Subcutaneous abdominal adipose tissue (tissue), 5 donors: ENCODE results near the gene NFX1.
"Not testable (repeated sequence)": the region's sequence is repeated elsewhere in the genome, so short reads cannot be mapped to it uniquely, and the experiment has no call there.

Experiments used
- H3K27ac ChIP-seq: one replicate; pipeline ENCODE4 v1.7.0; 2013; ENCODE audit warnings: low read depth, mild to moderate bottlenecking, inconsistent platforms, low read length, moderate library complexity
- H3K27me3 ChIP-seq, 5 donors: one replicate each; pipeline ENCODE4 v1.7.0; 2013; ENCODE audit warnings: low read length in 5 of 5, inconsistent platforms in 1 of 5; ENCODE audit not compliant: control insufficient read depth in 5 of 5, insufficient read depth in 4 of 5
- H3K36me3 ChIP-seq, 5 donors: one replicate each; pipeline ENCODE4 v1.7.0; 2013; ENCODE audit warnings: low read length in 5 of 5; ENCODE audit not compliant: control insufficient read depth in 5 of 5, insufficient read depth in 5 of 5
- H3K4me1 ChIP-seq, 5 donors: one replicate each; pipeline ENCODE4 v1.7.0; 2013; ENCODE audit warnings: low read length in 5 of 5, mild to moderate bottlenecking in 3 of 5, moderate library complexity in 1 of 5; ENCODE audit not compliant: control insufficient read depth in 5 of 5, insufficient read depth in 5 of 5
- H3K4me3 ChIP-seq, 5 donors: one replicate each; pipeline ENCODE4 v1.7.0; 2013; ENCODE audit warnings: low read length in 5 of 5, low read depth in 1 of 5
- H3K9ac ChIP-seq, 5 donors: one replicate each; pipeline ENCODE4 v1.7.0; 2013; ENCODE audit warnings: low read length in 5 of 5, mild to moderate bottlenecking in 4 of 5, moderate library complexity in 3 of 5
- H3K9me3 ChIP-seq, 5 donors: one replicate each; pipeline ENCODE4 v1.7.0; 2013; ENCODE audit warnings: low read length in 5 of 5; ENCODE audit not compliant: control insufficient read depth in 5 of 5
- donor health status: healthy.
- donor health status: healthy.
- donor health status: healthy.
- donor health status: healthy.
- donor health status: healthy.

NFX1 gene

GRCh38 chr9:33401809-33402208, 111.5 kb downstream of the NFX1 start:
- H3K27me3 ChIP-seq, H3K36me3 ChIP-seq, H3K9me3 ChIP-seq: not testable (repeated sequence)
- Histone ChIP-seq H3K4me1 (peaks cover 4 to 66% (median 63%) of the 10 kb centered on the region in 5 donors), H3K27ac (peak overlapping the region; percentile 93), H3K9ac (peak overlapping the region; percentile 66 to 91 (median 77)), H3K4me3 (peak overlapping the region; percentile 73 to 93 (median 78))

- Histone ChIP-seq H3K4me1 (peaks cover 4 to 63% (median 58%) of the 10 kb centered on the region in 5 donors), H3K27ac (peak within 1 kb of the TSS; percentile 93), H3K4me3 (peak within 1 kb of the TSS; percentile 73 to 93 (median 78)), H3K9ac (peak within 1 kb of the TSS; percentile 66 to 91 (median 77))
- not testable (repeated sequence) for H3K36me3 ChIP-seq, H3K9me3 ChIP-seq, H3K27me3 ChIP-seq
These were observed 112.1 kb downstream of the NFX1 start, which contains the start of gene AQP7 for GRCh38 chr9:33402371-33402770. TSS of gene AQP7 (minus strand) at chr9:33402568. CDS start at chr9:33401262, 1,306 bp downstream.

GRCh38 chr9:33403941-33404787, 113.8 kb downstream of the NFX1 start:
- Histone ChIP-seq H3K36me3 (no peaks in the 10 kb centered on the region), H3K27me3 (no peaks in the 10 kb centered on the region), H3K9me3 (no peaks in the 10 kb centered on the region), H3K4me3 (peak overlapping the region; percentile 21 to 62 (median 32)), H3K27ac (peak overlapping the region; percentile 93), H3K9ac (peak overlapping the region; percentile 16 to 75 (median 63)), H3K4me1 (peaks cover 4 to 48% (median 45%) of the 10 kb centered on the region in 5 donors)

GRCh38 chr9:33404788-33405362, 114.6 kb downstream of the NFX1 start:
- Histone ChIP-seq H3K4me1 (peaks cover 4 to 41% (median 39%) of the 10 kb centered on the region in 5 donors), H3K27me3 (no peaks in the 10 kb centered on the region), H3K4me3 (no peak overlapping the region), H3K27ac (peak overlapping the region; percentile 93), H3K9ac (peak overlapping the region in 3 of 5 donors; percentile 3 to 75 (median 57)), H3K9me3 (no peaks in the 10 kb centered on the region), H3K36me3 (no peaks in the 10 kb centered on the region)

GRCh38 chr9:33407061-33407460, 116.7 kb downstream of the NFX1 start:
- peaks cover 0 to 6% (median 4%) of the 10 kb centered on the region in 5 donors for H3K36me3 ChIP-seq

GRCh38 chr9:33408087-33408486, 117.8 kb downstream of the NFX1 start:
- Histone ChIP-seq H3K9me3 (no peaks in the 10 kb centered on the region), H3K4me3 (no peak overlapping the region), H3K36me3 (peaks cover 0 to 6% (median 4%) of the 10 kb centered on the region in 5 donors), H3K27me3 (no peaks in the 10 kb centered on the region), H3K27ac (no peak overlapping the region), H3K9ac (no peak overlapping the region), H3K4me1 (peaks cover 4 to 23% (median 20%) of the 10 kb centered on the region in 5 donors)

More at GRCh38 chr9:33407061-33407460, 116.7 kb downstream of the NFX1 start:
- no peaks in the 10 kb centered on the region for H3K9me3 ChIP-seq
- H3K4me3 ChIP-seq, result no peak overlapping the region
- H3K27ac ChIP-seq, result no peak overlapping the region
- H3K9ac ChIP-seq, result no peak overlapping the region
- H3K4me1 ChIP-seq, result peaks cover 4 to 28% (median 27%) of the 10 kb centered on the region in 5 donors
- no peaks in the 10 kb centered on the region for H3K27me3 ChIP-seq

GRCh38 chr9:33414268-33414667, 124.0 kb downstream of the NFX1 start:
- Histone ChIP-seq H3K4me3 (no peak overlapping the region), H3K4me1 (peaks cover 0 to 10% (median 10%) of the 10 kb centered on the region in 5 donors), H3K9me3 (no peaks in the 10 kb centered on the region), H3K9ac (no peak overlapping the region), H3K36me3 (peaks cover 0 to 6% (median 4%) of the 10 kb centered on the region in 5 donors), H3K27ac (no peak overlapping the region), H3K27me3 (peaks cover 0 to 6% (median 0%) of the 10 kb centered on the region in 5 donors)

GRCh38 chr9:33414889-33415500, 124.7 kb downstream of the NFX1 start:
- Histone ChIP-seq H3K36me3 (peaks cover 0 to 6% (median 4%) of the 10 kb centered on the region in 5 donors), H3K4me3 (no peak overlapping the region), H3K27ac (no peak overlapping the region), H3K9ac (no peak overlapping the region), H3K27me3 (peaks cover 0 to 6% (median 0%) of the 10 kb centered on the region in 5 donors), H3K9me3 (no peaks in the 10 kb centered on the region), H3K4me1 (peaks cover 0 to 10% (median 10%) of the 10 kb centered on the region in 5 donors)

GRCh38 chr9:33415501-33416038, 125.3 kb downstream of the NFX1 start:
- H3K4me3 ChIP-seq, result peak overlapping the region in 1 of 5 donors; percentile 17
- H3K9me3 ChIP-seq, result no peaks in the 10 kb centered on the region
- H3K4me1 ChIP-seq, result peaks cover 0 to 10% (median 10%) of the 10 kb centered on the region in 5 donors
- peaks cover 0 to 3% (median 1%) of the 10 kb centered on the region in 5 donors for H3K36me3 ChIP-seq
- peaks cover 0 to 6% (median 0%) of the 10 kb centered on the region in 5 donors for H3K27me3 ChIP-seq
- H3K9ac ChIP-seq, result no peak overlapping the region
- H3K27ac ChIP-seq, result no peak overlapping the region
